Endothelial cell of umbilical vein (primary cell): ENCODE results near the gene CTNND2. TPM values are rescaled to one million over a fixed set of nuclear protein-coding genes. Genes with fewer than 3 reads are reported as not detected.

Experiments used
- BruUV-seq: library from RNA; stranded (reverse); fragments of 400-500 nt; replicated peaks from 2 replicates; lab custom pipeline; 2021; lab: Mats Ljungman, UMichigan
- CTCF ChIA-PET: fragments of 300-600, 350-600 bp; sonication (Branson Sonifier 250); formaldehyde crosslinking; loops from one replicate; lab custom pipeline; 2021; ENCODE audit warnings: antibody characterized with exemption, inconsistent platforms; lab: Charles Lee
- POLR2A ChIA-PET: fragments of 300-600, 350-600 bp; sonication (Branson Sonifier 250); formaldehyde crosslinking; loops from one replicate; lab custom pipeline; 2021; ENCODE audit warnings: antibody characterized with exemption, inconsistent platforms; lab: Charles Lee
- DNase-seq: peaks from one replicate; pipeline ENCODE4 v3.0.0-alpha.2; 2011; ENCODE audit warnings: low read depth, low spot score
- FAIRE-seq: peaks from 2 replicates; lab custom pipeline; 2011; peaks lifted over from hg19 to GRCh38; lab: Jason Lieb, UNC
- H2AFZ ChIP-seq: 2 replicates; pipeline ENCODE4 v1.6.0; 2012; ENCODE audit warnings: low read depth, low read length, control low read depth, inconsistent platforms
- H3K27ac ChIP-seq: 2 replicates; pipeline ENCODE4 v1.5.1; 2011; ENCODE audit warnings: low read depth, mild to moderate bottlenecking, control low read depth, low read length, moderate library complexity; ENCODE audit not compliant: insufficient read depth
- H3K27me3 ChIP-seq, 2 experiments: 2 replicates each; pipeline versions ENCODE4 v1.6.0 to v1.6.1; 2011; ENCODE audit warnings: low read length in 2 of 2, mixed read lengths in 1 of 2; ENCODE audit not compliant: control insufficient read depth in 2 of 2, insufficient read depth in 2 of 2
- H3K36me3 ChIP-seq, 2 experiments: 2 replicates in 1 of 2; 3 replicates in 1 of 2; pipeline ENCODE4 v1.5.1; 2011; ENCODE audit warnings: low read length in 2 of 2, mild to moderate bottlenecking in 1 of 2, moderate library complexity in 1 of 2; ENCODE audit not compliant: control insufficient read depth in 2 of 2, insufficient read depth in 2 of 2; ENCODE audit errors: extremely low read depth in 1 of 2
- H3K4me1 ChIP-seq: 3 replicates; pipeline ENCODE4 v1.5.1; 2011; ENCODE audit warnings: mild to moderate bottlenecking, low read length; ENCODE audit not compliant: control insufficient read depth, insufficient read depth; ENCODE audit errors: extremely low read depth
- H3K4me2 ChIP-seq: 2 replicates; pipeline ENCODE4 v1.6.1; 2011; ENCODE audit warnings: low read length, control low read depth, mixed read lengths; ENCODE audit not compliant: insufficient read depth
- H3K4me3 ChIP-seq, 3 experiments: fragments of 200-600 bp in 1 of 3; sonication (generic), shearing (Covaris generic) in 1 of 3; replicated peaks in 1 of 3; 2 replicates each; pipeline ENCODE4 v1.5.1; 2011 to 2016; ENCODE audit warnings: control low read depth in 3 of 3, low read length in 3 of 3, mild to moderate bottlenecking in 2 of 3, inconsistent platforms in 1 of 3, low read depth in 1 of 3, moderate library complexity in 1 of 3; ENCODE audit not compliant: insufficient read depth in 1 of 3
- H3K79me2 ChIP-seq: 2 replicates; pipeline ENCODE4 v1.6.0; 2012; ENCODE audit warnings: low read length, inconsistent platforms; ENCODE audit not compliant: control insufficient read depth, insufficient read depth
- H3K9ac ChIP-seq: replicated peaks from 2 replicates; pipeline ENCODE3; 2011; ENCODE audit warnings: low read length, control low read depth; ENCODE audit not compliant: insufficient read depth; ENCODE audit errors: extremely low read depth
- H3K9me1 ChIP-seq: replicated peaks from 3 replicates; pipeline ENCODE4 v1.6.0; 2011; ENCODE audit warnings: mild to moderate bottlenecking, low read length; ENCODE audit not compliant: control insufficient read depth, insufficient read depth; ENCODE audit errors: extremely low read depth
- H3K9me3 ChIP-seq: replicated peaks from 2 replicates; pipeline ENCODE4 v1.5.1; 2012; ENCODE audit warnings: low read length, inconsistent platforms; ENCODE audit not compliant: control insufficient read depth, insufficient read depth
- H4K20me1 ChIP-seq: replicated peaks from 2 replicates; pipeline ENCODE3; 2011; ENCODE audit warnings: mild to moderate bottlenecking, low read length; ENCODE audit not compliant: control insufficient read depth, insufficient read depth; ENCODE audit errors: extremely low read depth
- EZH2 ChIP-seq: IDR thresholded peaks from 2 replicates; pipeline ENCODE4 v1.6.1; 2012; ENCODE audit warnings: borderline replicate concordance, low read depth, mild to moderate bottlenecking, moderate library complexity, low read length, inconsistent platforms; ENCODE audit not compliant: severe bottlenecking
- GATA2 ChIP-seq: IDR thresholded peaks from 2 replicates; pipeline ENCODE4 v1.7.0; 2011; ENCODE audit warnings: low read depth, mild to moderate bottlenecking, moderate library complexity, mixed read lengths, low read length; ENCODE audit not compliant: insufficient read length, insufficient read depth
- JUN ChIP-seq: IDR thresholded peaks from 2 replicates; pipeline ENCODE4 v1.6.1; 2011; ENCODE audit warnings: borderline replicate concordance, low read depth; ENCODE audit not compliant: insufficient read length, insufficient read depth
- MYC ChIP-seq: IDR thresholded peaks from one replicate; pipeline ENCODE4 v1.6.1; 2011; ENCODE audit warnings: mild to moderate bottlenecking, low read depth, low read length
- POLR2A ChIP-seq: IDR thresholded peaks from 2 replicates; pipeline ENCODE4 v1.6.1; 2012; ENCODE audit warnings: low read depth, mild to moderate bottlenecking, control low read depth, low read length
- dilution Hi-C: fragments of 300-500 bp; cut with MboI; formaldehyde crosslinking; loops from one replicate; pipeline ENCODE4 v1.15.0; 2019; ENCODE audit warnings: low sequenced_read_pairs; ENCODE audit not compliant: extremely low pct_ligation_motif_present
- intact Hi-C: fragments of 100-400 bp; cut with micrococcal nuclease; formaldehyde crosslinking; loops from one replicate; pipeline ENCODE4 v1.10.0; 2022
- polyA plus RNA-seq, 4 experiments: library from polyadenylated mRNA; depleted of rRNA in 3 of 4; stranded (reverse) in 3 of 4; unstranded in 1 of 4; fragments of >200 nt; gene quantifications; 2 replicates each; pipeline versions ENCODE4 v1.2.1 to v1.2.3, GENCODE V29; 2011 to 2012; ENCODE audit warnings: missing spikeins in 1 of 4
- total RNA-seq: library from RNA; stranded (reverse); gene quantifications from 2 replicates; pipeline ENCODE4 v1.2.3, GENCODE V29; 2021
- TF ChIP-seq, protein P1 (sequence below), 2 donors: IDR thresholded peaks; 1 replicate in 1 of 2; 2 replicates in 1 of 2; pipeline ENCODE4 v1.5.1; 2011; ENCODE audit warnings: low read length in 2 of 2, mild to moderate bottlenecking in 2 of 2, moderate library complexity in 2 of 2, control low read depth in 1 of 2, inconsistent platforms in 1 of 2, low read depth in 1 of 2; ENCODE audit not compliant: insufficient read depth in 1 of 2; ENCODE audit errors: extremely low read depth in 1 of 2

CTNND2 gene
- total and polyA plus RNA-seq, 2 donors (not counting 3 experiments of a cell fraction or from before 2014, with no cell fraction given) = not detected

GRCh38 chr5:10987925-10988504, 916.2 kb downstream of the CTNND2 start:
- no TSS peak for BruUV-seq
- no peak overlapping the region for H3K4me2 ChIP-seq
- no peak overlapping the region for H3K27ac ChIP-seq
- no peaks in the 10 kb centered on the region for H3K79me2 ChIP-seq
- dilution Hi-C loops = no loop called here
- ChIA-PET POLR2A (no interaction called here), CTCF (interaction anchor here (0.6 to 1.5 kb wide), 4 partner anchors 12 to 1035 kb away, joined by 3 to 5 read pairs (median 4); no protein-coding TSS in a partner anchor)
- FAIRE-seq = peak; percentile 59
- TF ChIP-seq POLR2A (no peak), MYC (no peak), GATA2 (no peak), EZH2 (no peak), JUN (no peak)
- TF ChIP-seq, protein P1, sequence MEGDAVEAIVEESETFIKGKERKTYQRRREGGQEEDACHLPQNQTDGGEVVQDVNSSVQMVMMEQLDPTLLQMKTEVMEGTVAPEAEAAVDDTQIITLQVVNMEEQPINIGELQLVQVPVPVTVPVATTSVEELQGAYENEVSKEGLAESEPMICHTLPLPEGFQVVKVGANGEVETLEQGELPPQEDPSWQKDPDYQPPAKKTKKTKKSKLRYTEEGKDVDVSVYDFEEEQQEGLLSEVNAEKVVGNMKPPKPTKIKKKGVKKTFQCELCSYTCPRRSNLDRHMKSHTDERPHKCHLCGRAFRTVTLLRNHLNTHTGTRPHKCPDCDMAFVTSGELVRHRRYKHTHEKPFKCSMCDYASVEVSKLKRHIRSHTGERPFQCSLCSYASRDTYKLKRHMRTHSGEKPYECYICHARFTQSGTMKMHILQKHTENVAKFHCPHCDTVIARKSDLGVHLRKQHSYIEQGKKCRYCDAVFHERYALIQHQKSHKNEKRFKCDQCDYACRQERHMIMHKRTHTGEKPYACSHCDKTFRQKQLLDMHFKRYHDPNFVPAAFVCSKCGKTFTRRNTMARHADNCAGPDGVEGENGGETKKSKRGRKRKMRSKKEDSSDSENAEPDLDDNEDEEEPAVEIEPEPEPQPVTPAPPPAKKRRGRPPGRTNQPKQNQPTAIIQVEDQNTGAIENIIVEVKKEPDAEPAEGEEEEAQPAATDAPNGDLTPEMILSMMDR (IDR thresholded peaks at IDR 0.05; ENCODE audit: extremely low read depth in 1 of 2, insufficient read depth in 1 of 2, low read depth in 1 of 2, low read length in 2 of 2) = peak; percentile 63 to 75
- H3K9me3 ChIP-seq = no peaks in the 10 kb centered on the region
- no peaks in the 10 kb centered on the region for H3K4me1 ChIP-seq
- H3K9ac ChIP-seq = no peak overlapping the region
- DNase-seq = peak; percentile 20
- H4K20me1 ChIP-seq = no peaks in the 10 kb centered on the region
- H3K27me3 ChIP-seq = no peaks in the 10 kb centered on the region
- no peaks in the 10 kb centered on the region for H3K36me3 ChIP-seq
- intact Hi-C loops = loop anchor here (5.0 kb wide), 1 partner anchor 291 kb away; no protein-coding TSS in a partner anchor
- H3K9me1 ChIP-seq = no peaks in the 10 kb centered on the region
- H3K4me3 ChIP-seq = no peak overlapping the region
- H2AFZ ChIP-seq = no peak overlapping the region
